HL-60 (cell line): ENCODE measurements around the gene LIPA.

ENCODE experiments used
- DNase-seq, 2 experiments: peaks; one replicate each; pipeline ENCODE4 v3.0.0-alpha.2; 2010 to 2020; ENCODE audit warnings: low read depth in 1 of 2, low spot score in 1 of 2
- H3K27ac ChIP-seq: fragments of 250-450 bp; sonication (Bioruptor Pico); replicated peaks from 2 replicates; pipeline ENCODE4 v1.5.1; 2020; ENCODE audit warnings: mild to moderate bottlenecking, moderate library complexity
- H3K27me3 ChIP-seq: fragments of 250-450 bp; sonication (Bioruptor Pico); 2 replicates; pipeline ENCODE4 v1.5.1; 2021; ENCODE audit warnings: mild to moderate bottlenecking, moderate library complexity; ENCODE audit not compliant: insufficient read depth, poor library complexity, severe bottlenecking
- H3K4me3 ChIP-seq: replicated peaks from 2 replicates; pipeline ENCODE4 v1.5.1; 2011; ENCODE audit warnings: mild to moderate bottlenecking, control low read depth, low read length; ENCODE audit not compliant: insufficient read depth
- GABPA ChIP-seq: IDR thresholded peaks from 2 replicates; pipeline ENCODE4 v1.6.1; 2012; ENCODE audit warnings: low read depth
- POLR2AphosphoS5 ChIP-seq: IDR thresholded peaks from 2 replicates; pipeline ENCODE4 v1.6.1; 2012; ENCODE audit warnings: low read depth
- REST ChIP-seq: IDR thresholded peaks from 2 replicates; pipeline ENCODE4 v1.6.1; 2012; ENCODE audit warnings: low read depth; ENCODE audit not compliant: insufficient replicate concordance
- SPI1 ChIP-seq: IDR thresholded peaks from 2 replicates; pipeline ENCODE4 v1.6.1; 2012; ENCODE audit warnings: low read depth, mild to moderate bottlenecking, borderline replicate concordance
- long read RNA-seq: library from polyadenylated mRNA; unstranded; transcript quantifications from one replicate; pipeline ENCODE4 v2.0.0, GENCODE V29; 2020
- TF ChIP-seq, protein P1 (sequence below): IDR thresholded peaks from one replicate; pipeline ENCODE4 v1.5.1; 2011; ENCODE audit warnings: low read length, control low read depth, inconsistent platforms; ENCODE audit not compliant: insufficient read depth

The LIPA gene
- long read RNA-seq, transcript LIPA-202 (10 exons, 2,782 nt) = major isoform, 346 of 376 reads
- long read RNA-seq, partial matches to known transcripts = 5 of 376 reads
- long read RNA-seq, other reads (novel, unspliced or antisense) = 24 of 376 reads

GRCh38 chr10:89251409-89252224, at the start of gene LIPA:
Gene LIPA (minus strand): TSS chr10:89251775. CDS start chr10:89247648, 4,127 bp downstream.
- no peak within 1 kb of the TSS for H3K27ac ChIP-seq
- no peak for TF ChIP-seq GABPA
- TF ChIP-seq REST = peak; percentile 19
- peak within 1 kb of the TSS; percentile 89 for H3K4me3 ChIP-seq
- H3K27me3 ChIP-seq = no peaks in the 10 kb centered on the region
- peak; percentile 91 to 93 for DNase-seq

DNA sequence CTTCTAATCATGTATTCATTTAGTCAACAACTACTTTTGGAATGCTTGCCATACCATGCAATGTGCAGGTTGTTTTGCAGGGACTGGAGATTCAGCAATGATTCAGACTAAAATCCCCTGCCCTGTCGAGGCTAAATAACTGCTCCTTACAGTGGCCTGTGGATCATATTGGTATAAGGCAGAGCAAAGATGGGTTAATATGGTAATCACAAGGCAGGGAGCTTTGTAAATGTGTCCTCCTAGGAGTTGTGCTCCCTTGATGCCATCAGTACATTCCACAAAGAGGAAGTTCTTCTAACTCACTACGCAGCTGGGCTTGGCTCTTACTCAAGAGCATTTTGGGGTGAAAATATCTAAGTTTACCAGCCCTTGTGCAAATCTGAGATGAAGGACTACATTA, 49.7 kb upstream of the LIPA start:
- Histone ChIP-seq H3K4me3 (peak overlapping the region; percentile 37), H3K27ac (peak overlapping the region; percentile 63), H3K27me3 (no peaks in the 10 kb centered on the region)
- no peak; the same call in 1 of the 2 replicates for TF ChIP-seq POLR2AphosphoS5
- peak; percentile 58; the same call in 1 of the 2 replicates for TF ChIP-seq SPI1
- DNase-seq = peak; percentile 78 to 81

- H3K27me3 ChIP-seq = no peaks in the 10 kb centered on the region
- no peak overlapping the region for H3K27ac ChIP-seq
- no peak for TF ChIP-seq REST
- no peak for TF ChIP-seq POLR2AphosphoS5
- TF ChIP-seq, protein P1, sequence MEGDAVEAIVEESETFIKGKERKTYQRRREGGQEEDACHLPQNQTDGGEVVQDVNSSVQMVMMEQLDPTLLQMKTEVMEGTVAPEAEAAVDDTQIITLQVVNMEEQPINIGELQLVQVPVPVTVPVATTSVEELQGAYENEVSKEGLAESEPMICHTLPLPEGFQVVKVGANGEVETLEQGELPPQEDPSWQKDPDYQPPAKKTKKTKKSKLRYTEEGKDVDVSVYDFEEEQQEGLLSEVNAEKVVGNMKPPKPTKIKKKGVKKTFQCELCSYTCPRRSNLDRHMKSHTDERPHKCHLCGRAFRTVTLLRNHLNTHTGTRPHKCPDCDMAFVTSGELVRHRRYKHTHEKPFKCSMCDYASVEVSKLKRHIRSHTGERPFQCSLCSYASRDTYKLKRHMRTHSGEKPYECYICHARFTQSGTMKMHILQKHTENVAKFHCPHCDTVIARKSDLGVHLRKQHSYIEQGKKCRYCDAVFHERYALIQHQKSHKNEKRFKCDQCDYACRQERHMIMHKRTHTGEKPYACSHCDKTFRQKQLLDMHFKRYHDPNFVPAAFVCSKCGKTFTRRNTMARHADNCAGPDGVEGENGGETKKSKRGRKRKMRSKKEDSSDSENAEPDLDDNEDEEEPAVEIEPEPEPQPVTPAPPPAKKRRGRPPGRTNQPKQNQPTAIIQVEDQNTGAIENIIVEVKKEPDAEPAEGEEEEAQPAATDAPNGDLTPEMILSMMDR = no peak
- TF ChIP-seq GABPA = no peak
- TF ChIP-seq SPI1 = no peak
- DNase-seq = no peak
- H3K4me3 ChIP-seq = no peak overlapping the region
These were observed 47.5 kb upstream of the LIPA start for GRCh38 chr10:89299031-89299430.

- no peak overlapping the region for H3K27ac ChIP-seq
- TF ChIP-seq SPI1 (no peak), POLR2AphosphoS5 (no peak), GABPA (no peak), REST (no peak)
- TF ChIP-seq, protein P1 = no peak
These were observed 46.2 kb upstream of the LIPA start for GRCh38 chr10:89297791-89298190.

More at GRCh38 chr10:89297791-89298190, 46.2 kb upstream of the LIPA start:
- DNase-seq = no peak
- no peak overlapping the region for H3K4me3 ChIP-seq
- H3K27me3 ChIP-seq = no peaks in the 10 kb centered on the region
